ENCODE data around the gene PLAGL1. TPM values are rescaled to one million over a fixed set of nuclear protein-coding genes. Genes with fewer than 3 reads are reported as not detected.

Gene PLAGL1
- polyA plus RNA-seq, 3 donors from 2014 or later = 2.4 to 2.9 TPM; not detected in 1

Other genes with a start within 250 kb of the PLAGL1 start
- gene LTV1, start 164.9 kb downstream of the PLAGL1 start, polyA plus RNA-seq = 10 to 100 TPM in 2 of 3 donors, 1 to 10 TPM in 1; 8.1 to 23.0 (median 11.2) TPM
- gene ZC2HC1B, start 143.8 kb downstream of the PLAGL1 start, polyA plus RNA-seq = not detected
- gene SF3B5, start 87.3 kb upstream of the PLAGL1 start, polyA plus RNA-seq = 100 to 1,000 TPM; 346 to 550 (median 357) TPM
- gene STX11, start 142.3 kb upstream of the PLAGL1 start, polyA plus RNA-seq = 10 to 100 TPM; 28.7 to 42.6 (median 36.0) TPM